NCI-H2196 (cell line): Measurements from ENCODE around the gene DVL1.
"Not testable (repeated sequence)": the region's sequence is repeated elsewhere in the genome, so short reads cannot be mapped to it uniquely, and the experiment has no call there.

Experiments used
- DNase-seq: peaks from one replicate; lab custom pipeline; 2025; ENCODE audit not compliant: unreplicated experiment; lab: John Stamatoyannopoulos, UW

DVL1 gene

DNA sequence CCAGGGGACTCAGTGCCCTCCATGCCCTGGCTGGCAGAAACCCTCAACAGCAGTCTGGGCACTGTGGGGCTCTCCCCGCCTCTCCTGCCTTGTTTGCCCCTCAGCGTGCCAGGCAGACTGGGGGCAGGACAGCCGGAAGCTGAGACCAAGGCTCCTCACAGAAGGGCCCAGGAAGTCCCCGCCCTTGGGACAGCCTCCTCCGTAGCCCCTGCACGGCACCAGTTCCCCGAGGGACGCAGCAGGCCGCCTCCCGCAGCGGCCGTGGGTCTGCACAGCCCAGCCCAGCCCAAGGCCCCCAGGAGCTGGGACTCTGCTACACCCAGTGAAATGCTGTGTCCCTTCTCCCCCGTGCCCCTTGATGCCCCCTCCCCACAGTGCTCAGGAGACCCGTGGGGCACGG, 21.0 kb downstream of the DVL1 start:
- no peak for DNase-seq

DNA sequence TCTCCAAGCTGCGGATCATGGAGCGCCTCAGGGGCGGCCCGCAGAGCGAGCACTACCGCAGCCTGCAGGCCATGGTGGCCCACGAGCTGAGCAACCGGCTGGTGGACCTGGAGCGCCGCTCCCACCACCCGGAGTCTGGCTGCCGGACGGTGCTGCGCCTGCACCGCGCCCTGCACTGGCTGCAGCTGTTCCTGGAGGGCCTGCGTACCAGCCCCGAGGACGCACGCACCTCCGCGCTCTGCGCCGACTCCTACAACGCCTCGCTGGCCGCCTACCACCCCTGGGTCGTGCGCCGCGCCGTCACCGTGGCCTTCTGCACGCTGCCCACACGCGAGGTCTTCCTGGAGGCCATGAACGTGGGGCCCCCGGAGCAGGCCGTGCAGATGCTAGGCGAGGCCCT, 21.9 kb downstream of the DVL1 start:
- DNase-seq = no peak

DNA sequence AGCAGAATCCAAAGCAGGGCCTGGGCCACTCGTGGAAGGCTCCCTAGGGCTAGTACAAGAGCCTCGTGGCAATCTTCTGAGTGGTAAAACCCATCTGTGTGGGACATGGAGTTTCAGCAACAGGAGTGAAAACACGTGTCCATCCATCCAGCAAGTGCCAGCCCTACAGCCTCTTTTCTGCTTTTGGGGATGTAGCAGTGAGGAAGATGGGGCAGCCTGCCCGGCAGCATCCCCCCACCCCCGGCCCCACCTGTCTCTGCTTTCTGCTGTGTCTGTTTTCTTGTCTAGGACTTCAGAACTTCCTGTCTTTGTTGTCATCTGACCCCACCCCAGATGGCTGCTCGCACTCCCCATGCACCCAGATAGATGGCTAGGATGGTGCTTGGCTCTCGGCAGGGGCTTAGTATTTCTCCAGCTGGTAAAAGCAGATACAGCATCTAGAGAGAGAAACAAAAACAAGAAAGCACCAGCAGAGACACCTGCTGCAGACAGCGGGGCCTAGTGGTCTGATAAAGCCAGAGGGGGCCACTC, 23.1 kb downstream of the DVL1 start:
- no peak for DNase-seq

DNA sequence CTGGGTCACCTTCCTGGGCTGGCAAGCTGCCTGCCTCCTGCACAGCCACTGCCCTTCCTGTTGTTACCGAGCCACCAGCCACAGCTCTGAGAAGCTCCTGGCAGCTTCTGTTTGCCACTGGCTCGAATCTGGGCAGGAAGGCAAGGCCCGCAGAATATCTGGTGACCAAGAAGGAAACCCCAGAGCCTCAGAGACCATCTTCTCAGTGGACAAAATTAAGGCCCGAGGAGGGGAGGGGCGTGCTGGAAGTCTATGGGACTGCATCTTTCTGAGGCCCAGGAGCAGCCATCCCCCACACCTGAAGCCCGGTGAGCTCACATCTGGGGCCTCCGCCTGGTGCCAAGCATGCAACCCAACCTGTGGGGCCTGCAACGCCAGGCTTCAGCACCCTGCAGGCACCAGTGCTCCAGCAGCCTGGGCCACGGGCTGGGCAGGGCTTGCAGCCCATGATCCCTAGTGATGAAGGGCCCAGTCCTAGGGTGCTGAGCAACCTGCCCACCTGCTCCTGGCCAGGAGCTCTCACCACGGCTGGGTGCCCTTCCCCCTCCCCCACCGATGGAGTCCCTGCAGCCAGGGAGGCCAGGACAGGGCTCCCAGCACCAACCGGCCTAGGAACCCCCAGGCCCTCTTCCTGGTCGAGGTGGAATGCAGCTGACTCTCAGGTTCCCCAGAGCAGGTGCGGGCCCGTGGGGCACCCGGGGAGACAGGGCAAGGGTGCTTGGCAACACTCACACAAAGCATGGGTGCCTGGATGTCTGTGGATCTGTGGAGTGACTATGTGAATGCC, 23.7 kb downstream of the DVL1 start:
- DNase-seq = no peak

DNA sequence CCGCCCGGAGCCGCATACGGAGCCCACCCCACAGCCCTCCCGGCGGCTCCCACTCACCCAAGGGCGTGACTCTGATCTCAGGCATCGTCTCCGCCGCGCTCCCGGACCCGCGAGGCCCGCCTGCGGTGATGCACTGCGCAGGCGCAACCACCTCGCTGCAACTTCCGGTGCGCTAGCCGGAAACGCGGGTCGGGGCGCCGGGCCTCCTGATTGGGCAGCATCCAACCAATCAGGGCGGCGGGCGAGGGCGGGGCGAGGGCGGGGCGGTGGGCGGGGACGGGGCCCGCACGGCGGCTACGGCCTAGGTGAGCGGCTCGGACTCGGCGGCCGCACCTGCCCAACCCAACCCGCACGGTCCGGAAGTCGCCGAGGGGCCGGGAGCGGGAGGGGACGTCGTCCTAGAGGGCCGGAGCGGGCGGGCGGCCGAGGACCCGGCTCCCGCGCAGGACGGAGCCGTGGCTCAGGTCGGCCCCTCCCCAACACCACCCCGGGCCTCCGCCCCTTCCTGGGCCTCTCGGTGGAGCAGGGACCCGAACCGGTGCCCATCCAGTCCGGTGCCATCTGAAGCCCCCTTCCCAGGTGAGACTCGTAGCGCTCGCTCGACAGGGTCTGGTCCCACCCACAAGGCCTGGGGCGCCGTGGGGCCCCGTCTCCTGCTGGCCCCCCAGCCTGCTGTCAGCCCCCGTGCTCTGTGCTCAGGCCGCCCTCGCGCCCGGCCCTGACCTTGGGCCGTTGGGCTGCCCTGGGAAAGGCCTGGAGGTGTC, 24.5 kb downstream of the DVL1 start, which contains the start of the genes CPTP and INTS11:
Gene CPTP (plus strand): TSS at position 279 of the 764 bp plus-strand sequence. CDS start 2,109 bp downstream, outside the sequence.
Gene INTS11 (minus strand): TSS at position 137 of the 764 bp plus-strand sequence. CDS start 52 bp downstream, at position 85.
- peak; percentile 91 for DNase-seq

DNA sequence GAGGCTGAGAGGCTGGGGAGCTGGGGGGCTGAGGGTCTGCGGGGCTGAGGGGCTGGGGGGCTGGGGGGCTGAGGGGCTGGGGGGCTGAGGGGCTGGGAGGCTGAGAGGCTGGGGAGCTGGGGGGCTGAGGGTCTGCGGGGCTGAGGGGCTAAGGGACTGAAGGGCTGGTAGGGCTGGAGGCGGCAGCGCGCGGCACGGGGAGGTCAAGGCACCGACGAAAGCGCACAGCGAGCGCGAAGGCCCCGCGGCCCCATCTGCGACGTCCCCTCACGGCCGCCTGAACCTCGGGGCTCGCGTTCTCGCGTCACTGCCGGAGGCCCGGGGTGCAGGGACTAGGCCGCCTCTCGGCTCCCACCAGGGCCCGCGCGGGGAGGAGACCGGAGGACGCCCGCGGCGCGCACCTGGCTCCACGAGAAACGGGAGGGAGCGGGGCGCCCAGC, 25.1 kb downstream of the DVL1 start:
- DNase-seq = no peak

DNA sequence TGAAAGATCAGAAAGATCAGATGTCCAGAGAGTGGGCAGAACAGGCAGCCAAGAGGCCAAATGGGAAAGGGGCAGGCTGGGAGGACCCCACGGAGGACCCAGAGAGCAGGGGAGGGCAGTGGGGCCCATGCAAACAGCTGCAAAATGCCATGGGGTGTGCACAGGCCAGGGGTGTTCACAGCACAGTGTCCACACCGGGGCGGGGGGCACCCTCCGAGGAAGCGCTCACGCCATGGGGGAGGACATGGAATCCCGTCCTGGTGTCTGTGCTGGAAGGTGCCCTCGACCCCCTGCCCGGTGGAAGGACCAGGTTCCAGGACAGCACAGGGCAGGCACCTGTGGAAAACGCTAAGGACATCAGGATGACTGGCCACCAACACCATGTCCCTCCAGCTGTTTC, 26.3 kb downstream of the DVL1 start:
- no peak for DNase-seq

DNA sequence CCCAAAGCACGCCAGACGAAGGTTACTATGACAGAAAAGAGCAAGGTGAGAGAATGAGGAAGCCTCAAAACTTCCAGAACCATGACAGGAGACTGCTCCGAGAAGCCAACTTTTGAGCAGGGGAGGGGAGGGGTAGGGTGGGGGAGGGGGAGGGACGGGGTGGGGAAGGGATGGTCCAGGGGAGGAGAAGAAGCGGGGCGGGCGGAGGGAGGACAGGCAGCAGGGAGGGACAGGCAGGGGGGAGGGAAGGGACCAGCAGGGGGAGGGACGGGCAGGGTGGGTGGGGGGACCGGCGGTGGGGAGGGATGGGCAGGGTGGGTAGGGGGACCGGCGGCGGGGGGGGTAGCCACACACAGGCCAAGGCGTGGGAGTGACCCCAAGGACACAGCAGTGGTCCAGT, 26.8 kb downstream of the DVL1 start:
- DNase-seq = no peak

DNA sequence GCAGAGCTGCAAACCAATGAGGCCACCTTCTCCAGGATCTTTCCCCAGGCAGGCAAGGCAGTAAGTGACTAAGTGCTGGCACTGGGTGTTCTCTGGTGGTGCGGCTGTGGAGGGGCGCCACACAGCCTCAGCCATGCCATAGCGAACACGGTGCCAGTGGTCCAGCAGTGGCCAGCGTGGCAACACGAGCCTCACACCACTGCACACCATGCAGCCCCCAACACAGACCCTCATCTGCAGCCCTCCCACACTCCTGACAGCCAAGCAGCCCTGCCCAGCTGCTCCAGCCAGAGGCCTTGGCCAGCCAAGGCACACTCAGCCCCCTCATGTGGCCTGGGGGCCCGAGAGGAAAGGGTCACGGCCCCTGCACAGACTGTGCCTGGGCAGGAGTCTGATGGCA, 27.7 kb downstream of the DVL1 start:
- no peak for DNase-seq

DNA sequence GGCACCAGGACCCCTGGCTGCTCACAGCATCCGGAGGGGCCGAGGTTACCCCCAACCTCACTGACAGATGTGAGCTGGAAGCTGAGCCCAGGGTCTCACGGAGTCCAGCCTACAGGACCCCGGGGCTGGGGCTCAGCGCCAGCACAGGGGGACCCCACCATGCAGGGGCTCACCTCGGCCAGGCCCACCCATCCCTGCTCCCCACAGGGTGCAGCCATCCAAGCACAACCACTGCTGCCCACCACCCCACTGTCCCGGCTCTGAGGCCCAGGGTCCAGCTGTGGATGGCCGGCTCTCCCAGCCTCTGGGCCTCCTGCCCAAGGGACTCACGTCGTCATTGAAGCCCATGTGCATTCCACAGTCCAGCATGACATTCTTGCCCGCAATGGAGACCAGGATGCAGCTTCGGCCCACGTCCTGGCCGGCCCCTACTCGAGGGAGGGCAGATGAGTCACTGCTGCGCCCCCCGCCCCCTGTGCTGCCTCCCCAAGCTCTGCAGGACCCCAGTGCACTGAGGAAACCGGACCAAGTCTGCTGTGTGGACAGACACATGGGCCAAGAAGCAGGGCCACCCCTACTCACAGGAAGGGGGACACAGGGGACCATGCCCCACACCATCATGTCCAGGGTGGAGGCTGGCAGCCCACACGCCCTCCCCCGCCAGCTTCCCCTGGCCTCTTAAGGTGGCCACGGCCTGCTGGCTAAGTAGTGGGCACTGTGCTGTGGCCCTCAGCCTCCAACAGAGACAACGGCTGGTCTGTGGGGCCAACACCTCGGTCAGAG, 28.4 kb downstream of the DVL1 start:
- DNase-seq = no peak

DNA sequence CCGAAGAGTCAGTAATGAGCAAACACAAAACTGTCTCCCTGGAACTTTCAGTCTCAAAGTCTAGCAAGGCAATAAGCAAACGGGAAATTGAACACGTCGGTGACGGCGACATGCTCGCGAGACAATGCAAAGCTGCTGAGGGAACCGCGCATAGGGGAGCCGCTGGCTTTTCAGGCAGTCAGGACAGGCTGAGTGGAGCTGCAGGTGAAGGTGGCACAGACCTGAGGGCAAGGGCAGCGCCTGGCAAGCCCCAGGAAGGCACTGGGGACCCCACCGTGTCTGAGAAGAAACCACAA, 29.6 kb downstream of the DVL1 start:
- DNase-seq = no peak

DNA sequence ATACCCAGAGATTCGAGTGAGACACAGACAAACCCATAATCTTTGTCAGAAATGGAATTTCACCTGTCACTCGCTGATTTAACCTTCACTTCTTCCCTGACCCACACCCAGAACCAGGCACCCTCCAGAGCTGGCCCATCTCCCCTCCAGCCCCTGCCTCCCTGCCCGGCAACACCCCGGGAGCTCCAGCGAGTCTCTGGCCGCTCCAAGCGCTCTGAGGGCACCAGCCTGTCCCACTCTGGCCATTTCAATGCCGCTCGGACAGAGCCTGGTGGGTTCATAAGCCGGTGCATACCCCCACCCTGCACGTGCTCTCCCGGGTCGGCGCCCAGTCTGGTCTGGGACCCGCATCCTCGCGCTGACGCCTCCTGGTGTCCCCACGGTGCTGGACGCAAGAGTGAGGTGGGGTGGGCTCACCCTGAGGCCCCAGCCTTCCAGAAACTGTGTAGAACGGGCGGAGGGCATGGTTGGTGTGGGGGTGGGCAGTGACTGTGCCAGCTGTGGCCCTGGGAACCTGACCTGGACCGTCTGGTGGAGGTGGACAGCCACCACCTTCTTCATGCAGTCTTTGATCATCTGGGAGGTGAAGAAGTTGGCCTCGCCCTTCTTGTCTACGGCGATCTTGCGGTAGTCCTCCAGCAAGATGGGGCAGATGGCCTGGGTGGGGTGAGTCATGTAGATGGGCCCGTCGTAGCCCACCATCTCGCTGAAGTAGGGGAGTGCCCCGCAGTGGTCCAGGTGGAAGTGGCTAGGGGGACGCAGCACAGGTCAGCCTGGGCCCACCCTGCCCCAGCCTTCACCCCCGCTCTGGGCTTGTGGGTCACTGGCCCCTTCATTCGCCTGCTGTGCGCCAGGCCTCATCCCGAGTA, 30.2 kb downstream of the DVL1 start:
- no peak for DNase-seq

DNA sequence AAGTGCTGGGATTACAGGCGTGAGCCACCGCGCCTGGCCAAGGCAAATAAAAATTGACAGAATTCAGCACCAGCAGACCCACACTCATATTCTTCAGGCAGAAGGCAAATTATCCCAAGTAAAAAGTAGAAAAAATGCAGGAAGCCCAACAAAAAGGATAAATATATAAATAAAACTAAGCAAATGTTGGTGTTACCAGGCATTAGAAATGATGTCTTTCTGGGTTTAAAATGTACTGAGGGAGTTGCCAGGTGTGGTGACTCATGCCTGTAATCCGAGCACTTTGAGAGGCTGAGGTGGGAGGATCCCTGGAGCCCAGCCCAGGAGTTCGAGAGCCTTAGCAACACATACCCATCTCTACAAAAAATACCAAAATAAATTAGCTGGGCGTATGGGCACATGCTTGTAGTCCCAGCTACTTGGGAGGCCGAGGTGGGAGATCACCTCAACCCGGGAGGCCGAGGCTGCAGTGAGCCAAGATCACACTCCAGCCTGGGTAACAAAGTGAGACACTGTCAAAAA, 31.0 kb downstream of the DVL1 start:
- peak; percentile 86 for DNase-seq

DNA sequence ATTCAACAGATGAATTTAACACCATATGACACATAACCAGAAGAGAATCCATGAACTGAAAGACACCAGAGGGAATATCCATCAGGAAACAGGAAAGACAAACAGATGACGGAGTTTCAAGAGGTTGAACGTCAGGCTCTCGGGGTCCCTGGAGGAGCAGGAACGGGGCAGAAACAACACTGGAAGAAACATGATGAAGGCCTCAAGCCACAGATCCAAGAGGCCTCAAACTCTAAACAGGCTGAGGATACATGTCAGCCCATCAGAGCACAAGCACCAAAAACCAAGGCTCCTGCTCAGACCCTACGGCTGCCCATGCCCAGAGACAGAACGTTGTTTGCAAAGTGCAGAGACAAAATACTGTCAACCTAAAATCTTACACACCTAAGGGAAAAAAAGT, 31.8 kb downstream of the DVL1 start:
- DNase-seq = no peak

DNA sequence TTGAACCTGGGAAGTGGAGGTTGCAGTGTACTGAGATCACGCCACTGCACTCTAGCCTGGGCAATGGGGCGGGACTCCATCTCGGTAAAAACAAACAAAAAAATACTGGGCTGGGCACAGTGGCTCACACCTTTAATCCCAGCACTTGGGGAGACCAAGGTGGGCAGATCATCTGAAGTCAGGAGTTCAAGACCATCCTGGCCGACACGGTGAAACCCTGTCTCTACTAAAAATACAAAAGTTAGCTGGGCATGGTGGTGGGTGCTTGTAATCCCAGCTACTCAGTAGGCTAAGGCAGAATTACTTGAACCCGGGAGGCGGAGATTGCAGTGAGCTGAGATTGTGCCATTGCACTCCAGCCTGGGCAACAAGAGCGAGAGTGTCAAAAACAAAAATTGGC, 33.0 kb downstream of the DVL1 start:
- not testable (repeated sequence) for DNase-seq

DNA sequence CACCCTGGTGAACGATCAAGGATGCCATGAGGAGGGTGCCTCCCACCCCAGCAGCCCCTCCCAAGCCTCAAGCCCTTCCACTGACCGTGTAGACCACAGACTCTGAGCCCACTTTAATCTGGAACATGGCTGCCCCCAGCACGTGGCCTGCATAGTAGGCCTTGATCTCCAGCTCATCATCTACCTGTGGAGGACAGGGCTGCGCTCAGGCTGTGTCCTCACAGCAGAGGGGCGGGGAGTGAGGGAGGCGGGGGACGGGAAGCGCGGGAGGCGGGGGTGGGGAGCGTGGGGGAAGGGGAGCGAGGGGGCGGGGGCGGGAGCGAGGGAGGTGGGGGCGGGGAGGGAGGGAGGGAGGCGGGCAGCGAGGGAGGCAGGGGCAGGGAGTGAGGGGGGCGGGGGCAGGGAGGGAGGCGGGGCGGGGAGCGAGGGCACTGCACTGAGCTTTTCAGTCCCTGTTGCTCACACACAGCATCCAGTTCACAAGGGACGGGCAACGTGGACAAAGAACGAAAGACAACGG, 33.7 kb downstream of the DVL1 start:
- no peak for DNase-seq

DNA sequence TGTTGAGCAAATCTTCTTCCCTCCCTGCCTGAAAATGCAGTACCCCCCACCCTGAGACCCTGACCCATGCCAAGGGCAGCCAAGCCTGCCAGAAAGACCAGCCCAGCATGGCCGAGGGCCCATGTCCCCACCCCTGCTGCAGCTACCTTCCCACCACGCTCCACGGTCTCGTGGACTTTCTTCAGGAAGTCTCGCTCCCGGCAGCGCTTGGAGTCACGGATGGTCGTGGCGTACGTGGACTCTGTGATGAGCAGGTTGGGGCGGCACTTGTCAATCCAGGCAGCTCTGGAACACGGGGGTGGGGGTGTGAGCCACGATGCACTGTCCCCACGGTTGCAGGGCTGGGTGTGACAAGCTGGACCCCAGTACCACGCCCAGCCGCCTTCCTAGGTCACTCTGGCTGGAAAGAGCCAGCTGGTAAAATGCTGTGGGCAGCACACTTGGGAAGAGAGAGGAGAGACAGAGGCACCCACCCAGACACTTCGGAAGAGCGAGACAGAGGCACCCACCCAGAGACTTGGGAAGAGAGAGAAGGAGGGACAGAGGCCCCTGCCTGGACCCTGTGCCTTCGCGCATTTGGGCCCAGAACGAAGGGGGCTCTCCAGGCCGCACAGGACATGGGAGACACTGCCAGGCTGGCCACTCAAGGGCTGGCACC, 34.4 kb downstream of the DVL1 start:
- no peak for DNase-seq

DNA sequence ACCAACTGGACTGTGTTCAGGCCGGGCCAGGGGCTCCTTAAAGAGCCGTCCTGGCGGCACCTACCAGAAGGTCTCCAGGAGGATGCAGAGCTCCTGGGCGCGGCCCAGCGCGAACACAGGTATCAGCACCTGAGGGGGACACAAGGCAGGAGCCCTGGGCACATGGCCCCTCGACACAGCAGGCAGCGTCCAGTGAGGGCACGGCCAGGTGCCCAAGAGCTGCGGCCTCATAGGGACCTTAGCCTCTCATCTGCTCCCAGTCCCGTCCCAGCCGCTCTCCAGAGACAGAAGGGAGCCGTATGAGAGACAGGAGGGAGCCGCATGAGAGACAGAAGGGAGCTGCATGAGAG, 35.0 kb downstream of the DVL1 start:
- no peak for DNase-seq

DNA sequence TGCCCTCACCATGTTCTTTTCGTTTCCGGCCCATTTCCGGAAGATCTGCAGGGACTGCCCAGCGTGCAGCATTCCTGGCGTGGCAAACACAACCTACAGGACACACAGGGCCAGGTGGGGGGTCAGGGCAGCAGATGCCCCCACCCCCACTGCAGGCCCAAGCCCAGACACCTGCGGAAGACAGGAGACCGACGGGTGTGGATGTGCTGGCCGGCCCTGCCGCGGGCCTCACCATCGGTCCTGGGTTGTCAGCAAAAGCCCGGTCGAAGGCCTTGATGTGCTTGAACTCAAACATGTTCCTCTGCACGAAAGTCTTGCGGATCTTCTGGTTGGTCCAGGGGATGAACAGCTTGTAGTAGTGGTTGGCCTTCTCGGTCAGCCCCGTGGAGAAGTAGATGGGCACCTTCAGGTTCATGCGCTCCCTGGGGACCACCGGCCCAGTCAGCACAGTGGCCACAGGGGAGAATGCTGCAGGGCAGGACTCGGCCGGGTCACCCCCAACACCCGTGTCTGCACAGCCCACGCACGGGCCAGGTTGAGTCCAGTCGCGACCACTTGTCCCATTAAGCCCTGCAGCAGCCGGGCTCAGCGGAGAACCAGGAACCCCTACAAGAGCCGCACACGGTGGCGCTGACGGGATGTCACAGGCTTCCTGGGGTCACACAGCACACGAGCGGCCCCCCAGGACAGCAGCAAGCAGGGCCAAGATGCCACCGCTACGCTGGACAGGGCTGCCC, 35.5 kb downstream of the DVL1 start:
- no peak for DNase-seq
